ENCODE measurements around the gene PSMD3. TPM values are rescaled to one million over a fixed set of nuclear protein-coding genes. Genes with fewer than 3 reads are reported as not detected.

Gene PSMD3
- total RNA-seq, 3 donors from 2014 or later (not counting 1 experiment from before 2014, with no cell fraction given) = 66.1 to 83.8 (median 78.9) TPM

DNA sequence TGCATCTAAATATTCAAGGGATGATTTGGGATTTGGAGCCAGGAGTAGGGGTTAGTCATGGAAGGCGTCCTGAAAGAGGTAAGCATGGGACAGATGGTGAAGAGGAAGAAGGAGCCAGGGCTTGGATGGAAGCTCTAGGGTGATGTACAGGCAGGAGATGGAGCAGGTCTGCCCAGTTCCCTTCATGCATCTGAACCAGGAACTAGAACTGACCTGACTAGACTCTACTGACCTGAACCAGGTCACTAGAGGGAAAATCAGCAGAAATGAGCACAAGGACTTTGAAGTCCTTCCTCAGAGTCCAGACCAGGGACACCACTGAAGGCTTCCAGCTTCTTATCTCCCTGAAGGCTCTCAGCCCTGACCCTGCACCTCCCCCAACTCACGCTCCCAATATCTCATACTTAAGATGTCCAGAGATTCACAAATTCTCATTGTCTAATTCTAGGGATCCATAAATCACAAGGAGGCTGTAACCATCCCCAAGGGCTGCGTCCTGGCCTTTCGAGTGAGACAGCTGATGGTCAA, 9.5 kb upstream of the PSMD3 start:
- Mint-ChIP-seq H3K36me3 (no peaks in the 10 kb centered on the region), H3K27me3 (ENCODE audit: low read depth in 2 of 2) (peaks cover 31 to 37% of the 10 kb centered on the region in 2 donors), H3K9me3 (no peaks in the 10 kb centered on the region), H3K4me1 (peaks cover 0 to 10% of the 10 kb centered on the region in 2 donors), H3K27ac (no peak overlapping the region), H3K4me3 (no peak overlapping the region)
- WGBS (ENCODE audit: insufficient coverage) = 99% methylated on average over 4 of the region's 4 CpGs
- intact Hi-C loops (cut with micrococcal nuclease) = no loop called here
- no peak for DNase-seq
- H3K9me3 ChIP-seq (ENCODE audit: control insufficient read depth, insufficient read depth, low read length) = no peaks in the 10 kb centered on the region
- no peak overlapping the region for H3K4me3 ChIP-seq (ENCODE audit: low read length)
- no peaks in the 10 kb centered on the region for H3K27me3 ChIP-seq (ENCODE audit: control insufficient read depth, insufficient read depth, low read length)
- no peak for ATAC-seq
- H3K27ac ChIP-seq (ENCODE audit: low read length) = no peak overlapping the region
- H3K4me1 ChIP-seq (ENCODE audit: control insufficient read depth, insufficient read depth, low read length) = peaks cover 25% of the 10 kb centered on the region
- TF ChIP-seq, protein P1, sequence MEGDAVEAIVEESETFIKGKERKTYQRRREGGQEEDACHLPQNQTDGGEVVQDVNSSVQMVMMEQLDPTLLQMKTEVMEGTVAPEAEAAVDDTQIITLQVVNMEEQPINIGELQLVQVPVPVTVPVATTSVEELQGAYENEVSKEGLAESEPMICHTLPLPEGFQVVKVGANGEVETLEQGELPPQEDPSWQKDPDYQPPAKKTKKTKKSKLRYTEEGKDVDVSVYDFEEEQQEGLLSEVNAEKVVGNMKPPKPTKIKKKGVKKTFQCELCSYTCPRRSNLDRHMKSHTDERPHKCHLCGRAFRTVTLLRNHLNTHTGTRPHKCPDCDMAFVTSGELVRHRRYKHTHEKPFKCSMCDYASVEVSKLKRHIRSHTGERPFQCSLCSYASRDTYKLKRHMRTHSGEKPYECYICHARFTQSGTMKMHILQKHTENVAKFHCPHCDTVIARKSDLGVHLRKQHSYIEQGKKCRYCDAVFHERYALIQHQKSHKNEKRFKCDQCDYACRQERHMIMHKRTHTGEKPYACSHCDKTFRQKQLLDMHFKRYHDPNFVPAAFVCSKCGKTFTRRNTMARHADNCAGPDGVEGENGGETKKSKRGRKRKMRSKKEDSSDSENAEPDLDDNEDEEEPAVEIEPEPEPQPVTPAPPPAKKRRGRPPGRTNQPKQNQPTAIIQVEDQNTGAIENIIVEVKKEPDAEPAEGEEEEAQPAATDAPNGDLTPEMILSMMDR (IDR thresholded peaks at IDR 0.05) = no peak
- H3K36me3 ChIP-seq (ENCODE audit: control insufficient read depth, insufficient read depth, low read length) = no peaks in the 10 kb centered on the region

DNA sequence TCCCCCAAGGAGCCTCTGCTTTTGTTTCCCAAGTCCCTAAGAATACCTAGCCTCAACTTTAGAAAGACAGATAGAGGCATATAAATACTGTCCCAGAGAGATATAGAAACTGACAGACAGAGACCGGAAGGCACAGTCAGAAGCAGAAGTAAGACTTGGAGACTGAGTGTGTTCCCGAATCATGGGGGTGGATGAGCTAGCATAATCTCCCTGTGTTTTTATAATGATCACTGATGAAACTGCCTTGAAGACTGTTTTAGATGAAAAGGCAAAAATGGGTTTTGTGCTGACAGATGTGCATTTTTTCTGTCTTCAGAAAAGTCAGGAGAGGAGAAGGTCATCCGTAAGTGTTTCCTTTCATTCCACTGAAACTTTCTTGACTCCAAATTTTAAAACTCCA, 8.3 kb upstream of the PSMD3 start:
- no peak overlapping the region for H3K4me3 Mint-ChIP-seq
- TF ChIP-seq, protein P1 (IDR thresholded peaks at IDR 0.05) = no peak
- peaks cover 27 to 37% of the 10 kb centered on the region in 2 donors for H3K27me3 Mint-ChIP-seq (ENCODE audit: low read depth in 2 of 2)
- peaks cover 0 to 2% of the 10 kb centered on the region in 2 donors for H3K4me1 Mint-ChIP-seq
- Histone ChIP-seq H3K36me3 (ENCODE audit: control insufficient read depth, insufficient read depth, low read length) (no peaks in the 10 kb centered on the region), H3K4me1 (ENCODE audit: control insufficient read depth, insufficient read depth, low read length) (peaks cover 14% of the 10 kb centered on the region), H3K27ac (ENCODE audit: low read length) (no peak overlapping the region), H3K9me3 (ENCODE audit: control insufficient read depth, insufficient read depth, low read length) (no peaks in the 10 kb centered on the region), H3K27me3 (ENCODE audit: control insufficient read depth, insufficient read depth, low read length) (no peaks in the 10 kb centered on the region), H3K4me3 (ENCODE audit: low read length) (no peak overlapping the region)
- 21% methylated on average over 2 of the region's 3 CpGs for WGBS (ENCODE audit: insufficient coverage)
- no peaks in the 10 kb centered on the region for H3K9me3 Mint-ChIP-seq
- intact Hi-C loops (cut with micrococcal nuclease) = no loop called here
- no peak for ATAC-seq
- no peak for DNase-seq
- no peak overlapping the region for H3K27ac Mint-ChIP-seq
- H3K36me3 Mint-ChIP-seq = no peaks in the 10 kb centered on the region

DNA sequence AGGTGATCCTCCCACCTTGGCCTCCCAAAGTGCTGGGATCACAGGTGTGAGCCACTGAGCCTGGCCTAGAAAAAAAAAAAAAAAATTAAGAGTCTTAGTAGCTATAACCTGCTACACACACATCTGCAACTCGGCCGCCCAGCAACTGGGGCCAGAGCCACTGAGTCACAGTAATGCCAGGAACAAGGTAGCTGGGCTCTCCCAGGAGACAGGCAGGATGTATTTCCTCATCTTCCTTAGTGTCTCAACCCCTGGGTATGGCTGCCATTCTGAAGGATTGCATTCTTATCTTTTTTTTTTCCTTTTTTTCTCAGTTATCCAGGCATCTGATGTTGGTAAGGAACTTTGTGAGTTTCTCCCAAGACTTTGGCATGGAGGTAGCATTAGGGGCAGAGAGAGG, 7.1 kb upstream of the PSMD3 start:
- Mint-ChIP-seq H3K27ac (no peak overlapping the region), H3K36me3 (no peaks in the 10 kb centered on the region), H3K27me3 (ENCODE audit: low read depth in 2 of 2) (peaks cover 27 to 36% of the 10 kb centered on the region in 2 donors), H3K9me3 (no peaks in the 10 kb centered on the region), H3K4me3 (no peak overlapping the region), H3K4me1 (no peaks in the 10 kb centered on the region)
- intact Hi-C loops (cut with micrococcal nuclease) = no loop called here
- TF ChIP-seq, protein P1 (IDR thresholded peaks at IDR 0.05) = no peak
- Histone ChIP-seq H3K4me1 (ENCODE audit: control insufficient read depth, insufficient read depth, low read length) (peaks cover 1% of the 10 kb centered on the region), H3K4me3 (ENCODE audit: low read length) (no peak overlapping the region), H3K9me3 (ENCODE audit: control insufficient read depth, insufficient read depth, low read length) (no peaks in the 10 kb centered on the region), H3K36me3 (ENCODE audit: control insufficient read depth, insufficient read depth, low read length) (no peaks in the 10 kb centered on the region), H3K27ac (ENCODE audit: low read length) (no peak overlapping the region), H3K27me3 (ENCODE audit: control insufficient read depth, insufficient read depth, low read length) (no peaks in the 10 kb centered on the region)
- DNase-seq (no peak), ATAC-seq (no peak)
- 85% methylated on average over 2 of the region's 2 CpGs for WGBS (ENCODE audit: insufficient coverage)

DNA sequence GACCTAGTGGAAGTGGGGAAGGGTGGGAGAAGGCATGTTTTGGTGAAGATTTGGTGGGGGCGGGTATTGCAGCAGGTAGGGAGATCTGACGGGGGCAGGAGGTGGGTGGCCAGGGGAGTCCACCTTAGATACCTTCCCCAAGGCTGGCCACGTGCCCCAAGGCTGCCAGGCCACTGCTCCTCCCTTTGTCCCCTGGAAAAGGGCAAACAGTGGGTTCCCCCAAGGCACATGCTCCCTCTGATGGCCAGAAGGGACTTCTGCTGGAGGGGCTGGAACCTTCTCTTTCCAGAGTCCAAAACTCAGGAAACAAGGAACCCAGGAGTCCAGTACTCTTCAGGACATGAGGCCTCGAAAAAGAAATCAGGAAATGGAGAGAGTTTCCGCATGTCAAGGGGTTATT, 6.2 kb upstream of the PSMD3 start:
- Mint-ChIP-seq H3K27me3 (ENCODE audit: low read depth in 2 of 2) (peaks cover 23 to 31% of the 10 kb centered on the region in 2 donors), H3K9me3 (no peaks in the 10 kb centered on the region), H3K4me1 (peaks cover 3 to 4% of the 10 kb centered on the region in 2 donors), H3K36me3 (no peaks in the 10 kb centered on the region), H3K27ac (no peak overlapping the region), H3K4me3 (no peak overlapping the region)
- DNase-seq (no peak), ATAC-seq (no peak)
- Histone ChIP-seq H3K4me1 (ENCODE audit: control insufficient read depth, insufficient read depth, low read length) (no peaks in the 10 kb centered on the region), H3K9me3 (ENCODE audit: control insufficient read depth, insufficient read depth, low read length) (no peaks in the 10 kb centered on the region), H3K36me3 (ENCODE audit: control insufficient read depth, insufficient read depth, low read length) (no peaks in the 10 kb centered on the region), H3K27ac (ENCODE audit: low read length) (no peak overlapping the region), H3K27me3 (ENCODE audit: control insufficient read depth, insufficient read depth, low read length) (no peaks in the 10 kb centered on the region), H3K4me3 (ENCODE audit: low read length) (no peak overlapping the region)
- 78% methylated on average over 5 of the region's 5 CpGs for WGBS (ENCODE audit: insufficient coverage)
- TF ChIP-seq, protein P1 (IDR thresholded peaks at IDR 0.05) = no peak
- intact Hi-C loops (cut with micrococcal nuclease) = no loop called here
